K562 (cell line): ENCODE results near the gene SPIN1. TPM values are rescaled to one million over a fixed set of nuclear protein-coding genes. Genes with fewer than 3 reads are reported as not detected.

Experiments
- BCOR ChIP-seq: fragments of 450-650 bp; IDR thresholded peaks from 2 replicates; pipeline ENCODE4 v1.6.1; 2016
- CXXC5 ChIP-seq: fragments of 250-450 bp; sonication (Bioruptor Pico); IDR thresholded peaks from 2 replicates; pipeline ENCODE4 v1.8.0; 2022; ENCODE audit warnings: inconsistent platforms, mild to moderate bottlenecking, moderate library complexity
- GABPB1 ChIP-seq: sonication (generic); formaldehyde crosslinking; IDR thresholded peaks from 2 replicates; pipeline ENCODE4 v1.8.0; 2022; ENCODE audit warnings: mild to moderate bottlenecking, missing genetic modification reagents
- HDAC1 ChIP-seq, 2 experiments: fragments of 450-650 bp; IDR thresholded peaks; 2 replicates each; pipeline ENCODE4 v1.6.1; 2016 to 2017; ENCODE audit warnings: inconsistent platforms in 1 of 2, mild to moderate bottlenecking in 1 of 2, moderate library complexity in 1 of 2
- HNRNPK ChIP-seq: fragments of 200-400 bp; formaldehyde crosslinking; IDR thresholded peaks from one replicate; pipeline ENCODE4 v1.6.1; 2018; ENCODE audit warnings: mild to moderate bottlenecking, low read depth, low read length; ENCODE audit not compliant: poor library complexity, severe bottlenecking
- IFI16 ChIP-seq: fragments of 250-450 bp; sonication (Bioruptor Pico); IDR thresholded peaks from 2 replicates; pipeline ENCODE4 v2.1.2; 2022; ENCODE audit warnings: mild to moderate bottlenecking, inconsistent platforms
- KLF13 ChIP-seq: fragments of 450-650 bp; IDR thresholded peaks from 2 replicates; pipeline ENCODE4 v1.6.1; 2016; ENCODE audit warnings: missing genetic modification characterization, low read depth, mild to moderate bottlenecking, missing compliant biosample characterization, moderate library complexity, borderline replicate concordance
- NELFE ChIP-seq: IDR thresholded peaks from 2 replicates; pipeline ENCODE4 v1.6.1; 2011; ENCODE audit warnings: mild to moderate bottlenecking; ENCODE audit not compliant: insufficient read depth, insufficient read length
- POLR2G ChIP-seq: fragments of 200-400 bp; formaldehyde crosslinking; IDR thresholded peaks from 2 replicates; pipeline ENCODE4 v1.6.1; 2017; ENCODE audit warnings: low read depth, mild to moderate bottlenecking, antibody characterized with exemption, low read length, moderate library complexity
- POLR3A ChIP-seq: IDR thresholded peaks from 2 replicates; pipeline ENCODE4 v1.6.1; 2011; ENCODE audit warnings: borderline replicate concordance, mild to moderate bottlenecking, moderate library complexity; ENCODE audit not compliant: insufficient read length, insufficient read depth; ENCODE audit errors: extremely low read depth
- RFX5 ChIP-seq: IDR thresholded peaks from 2 replicates; pipeline ENCODE4 v1.6.1; 2011; ENCODE audit warnings: low read depth, mild to moderate bottlenecking, improper control_type of control experiment, low read length
- YBX1 ChIP-seq: fragments of 450-650 bp; IDR thresholded peaks from 2 replicates; pipeline ENCODE4 v1.7.1; 2016; ENCODE audit warnings: mild to moderate bottlenecking
- ZBTB7A ChIP-seq: IDR thresholded peaks from 2 replicates; pipeline ENCODE4 v1.6.1; 2011; ENCODE audit warnings: low read depth, mild to moderate bottlenecking, low read length, moderate library complexity, borderline replicate concordance; ENCODE audit not compliant: control insufficient read depth
- ZFX ChIP-seq: sonication (generic); formaldehyde crosslinking; IDR thresholded peaks from 2 replicates; pipeline ENCODE4 v1.8.0; 2022; ENCODE audit warnings: mild to moderate bottlenecking, missing genetic modification reagents, moderate library complexity
- ZNF507 ChIP-seq: conservative IDR thresholded peaks from 2 replicates; pipeline ENCODE4 v1.6.1; 2017; ENCODE audit warnings: missing genetic modification characterization, missing compliant biosample characterization
- ZNF785 ChIP-seq: fragments of 250-450 bp; sonication (Bioruptor Pico); IDR thresholded peaks from 2 replicates; pipeline ENCODE4 v1.4.0; 2020; ENCODE audit warnings: mild to moderate bottlenecking
- polyA plus RNA-seq, 8 experiments: library from polyadenylated mRNA; depleted of rRNA in 4 of 8; stranded (reverse) in 5 of 8; unstranded in 3 of 8; fragments of >200 nt; fragmentation: Nextera tagmentation in 2 of 8; fragmentation: Illumina TruSeq in 1 of 8; extraction: Ambion mirVana in 2 of 8; extraction: Trizol in 1 of 8; gene quantifications; 2 replicates each; pipeline versions ENCODE4 v1.2.1 to v1.2.3, GENCODE V29; 2011 to 2014; ENCODE audit warnings: inconsistent platforms in 1 of 8, missing spikeins in 1 of 8
- total RNA-seq, 7 experiments: library from RNA; depleted of rRNA in 6 of 7; stranded (reverse); fragments of >200 nt in 6 of 7; fragmentation: Illumina TruSeq in 2 of 7; extraction: Trizol in 2 of 7; gene quantifications; 2 replicates each; pipeline versions ENCODE4 v1.2.1 to v1.2.3, GENCODE V29; 2011 to 2021; ENCODE audit warnings: low replicate concordance in 1 of 7
- TF ChIP-seq, protein P1 (sequence below): sonication (generic); formaldehyde crosslinking; IDR thresholded peaks from 2 replicates; pipeline ENCODE4 v1.8.1; 2023; ENCODE audit warnings: missing genetic modification reagents, mild to moderate bottlenecking, borderline replicate concordance
- TF ChIP-seq, protein P2 (sequence below), 2 experiments: fragments of 200-800 bp in 1 of 2; sonication (Bioruptor generic) in 1 of 2; sonication (generic) in 1 of 2; formaldehyde crosslinking in 1 of 2; IDR thresholded peaks in 1 of 2; conservative IDR thresholded peaks in 1 of 2; 2 replicates each; pipeline versions ENCODE4 v1.5.0 to v1.6.1; 2016 to 2020; ENCODE audit warnings: missing compliant biosample characterization in 1 of 2, missing genetic modification characterization in 1 of 2, missing genetic modification reagents in 1 of 2
- TF ChIP-seq, protein P3 (sequence below): fragments of 250-450 bp; sonication (Bioruptor Pico); IDR thresholded peaks from 2 replicates; pipeline ENCODE4 v1.4.0; 2020; ENCODE audit warnings: mild to moderate bottlenecking, moderate library complexity

The SPIN1 gene
- total and polyA plus RNA-seq, 9 of the 15 experiments (the other 6 are each of a cell fraction or from before 2014, with no cell fraction given), result 7.4 to 25.7 (median 15.6) TPM

DNA sequence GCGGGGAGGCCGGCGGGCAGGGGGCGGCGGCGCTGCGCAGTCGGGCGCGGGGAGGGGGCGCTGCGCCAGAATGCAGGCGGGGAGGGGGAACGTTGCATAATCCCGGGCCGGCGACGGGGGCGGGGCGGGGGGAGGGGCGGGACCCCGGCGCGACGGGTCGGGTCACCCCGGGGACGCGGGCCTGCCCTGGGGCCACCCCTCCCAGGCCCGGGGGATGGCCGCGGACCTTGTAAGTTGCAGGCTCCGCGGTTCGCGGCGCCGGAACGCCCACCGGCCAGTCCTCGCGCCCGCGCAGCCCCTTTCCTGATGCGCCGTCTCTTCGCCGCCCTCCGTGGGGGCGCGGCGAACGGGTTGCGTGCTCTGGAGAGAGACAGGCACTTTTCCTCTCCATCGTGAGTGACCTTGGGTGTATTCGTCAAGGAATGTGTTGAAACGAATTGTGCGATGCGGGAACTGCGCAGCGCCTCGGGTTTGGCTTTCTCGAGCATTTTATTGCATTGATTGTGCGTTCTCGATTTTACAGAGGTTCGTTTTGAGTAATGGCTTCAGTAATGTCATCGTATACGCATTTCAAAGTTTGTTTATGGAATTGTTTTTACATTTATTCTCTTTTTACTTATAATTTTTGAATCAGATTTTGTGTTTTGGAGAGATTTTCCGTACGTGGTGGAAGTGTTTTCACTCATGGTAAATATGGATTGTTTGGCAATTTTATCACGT lies 802 bp downstream of the SPIN1 start (continued):
- TF ChIP-seq, protein P1, sequence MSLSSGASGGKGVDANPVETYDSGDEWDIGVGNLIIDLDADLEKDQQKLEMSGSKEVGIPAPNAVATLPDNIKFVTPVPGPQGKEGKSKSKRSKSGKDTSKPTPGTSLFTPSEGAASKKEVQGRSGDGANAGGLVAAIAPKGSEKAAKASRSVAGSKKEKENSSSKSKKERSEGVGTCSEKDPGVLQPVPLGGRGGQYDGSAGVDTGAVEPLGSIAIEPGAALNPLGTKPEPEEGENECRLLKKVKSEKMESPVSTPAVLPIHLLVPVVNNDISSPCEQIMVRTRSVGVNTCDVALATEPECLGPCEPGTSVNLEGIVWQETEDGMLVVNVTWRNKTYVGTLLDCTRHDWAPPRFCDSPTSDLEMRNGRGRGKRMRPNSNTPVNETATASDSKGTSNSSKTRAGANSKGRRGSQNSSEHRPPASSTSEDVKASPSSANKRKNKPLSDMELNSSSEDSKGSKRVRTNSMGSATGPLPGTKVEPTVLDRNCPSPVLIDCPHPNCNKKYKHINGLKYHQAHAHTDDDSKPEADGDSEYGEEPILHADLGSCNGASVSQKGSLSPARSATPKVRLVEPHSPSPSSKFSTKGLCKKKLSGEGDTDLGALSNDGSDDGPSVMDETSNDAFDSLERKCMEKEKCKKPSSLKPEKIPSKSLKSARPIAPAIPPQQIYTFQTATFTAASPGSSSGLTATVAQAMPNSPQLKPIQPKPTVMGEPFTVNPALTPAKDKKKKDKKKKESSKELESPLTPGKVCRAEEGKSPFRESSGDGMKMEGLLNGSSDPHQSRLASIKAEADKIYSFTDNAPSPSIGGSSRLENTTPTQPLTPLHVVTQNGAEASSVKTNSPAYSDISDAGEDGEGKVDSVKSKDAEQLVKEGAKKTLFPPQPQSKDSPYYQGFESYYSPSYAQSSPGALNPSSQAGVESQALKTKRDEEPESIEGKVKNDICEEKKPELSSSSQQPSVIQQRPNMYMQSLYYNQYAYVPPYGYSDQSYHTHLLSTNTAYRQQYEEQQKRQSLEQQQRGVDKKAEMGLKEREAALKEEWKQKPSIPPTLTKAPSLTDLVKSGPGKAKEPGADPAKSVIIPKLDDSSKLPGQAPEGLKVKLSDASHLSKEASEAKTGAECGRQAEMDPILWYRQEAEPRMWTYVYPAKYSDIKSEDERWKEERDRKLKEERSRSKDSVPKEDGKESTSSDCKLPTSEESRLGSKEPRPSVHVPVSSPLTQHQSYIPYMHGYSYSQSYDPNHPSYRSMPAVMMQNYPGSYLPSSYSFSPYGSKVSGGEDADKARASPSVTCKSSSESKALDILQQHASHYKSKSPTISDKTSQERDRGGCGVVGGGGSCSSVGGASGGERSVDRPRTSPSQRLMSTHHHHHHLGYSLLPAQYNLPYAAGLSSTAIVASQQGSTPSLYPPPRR (CRISPR knock-in tag), result no peak
- TF ChIP-seq POLR3A (no peak), IFI16 (CRISPR knock-in tag) (no peak), YBX1 (no peak), HDAC1 (IDR thresholded peaks at IDR 0.05) (0 out of 4 replicates have a peak, but pooled peaks of 1 of the 2 experiments have one; percentile 36), HNRNPK (no peak), POLR2G (peak; percentile 50; the same call in 1 of the 2 replicates), KLF13 (0 out of 2 replicates have a peak, but pooled peaks have one; percentile 20), ZBTB7A (peak; percentile 83; the same call in 1 of the 2 replicates), NELFE (no peak), BCOR (0 out of 2 replicates have a peak, but pooled peaks have one; percentile 9), ZNF785 (no peak), CXXC5 (CRISPR knock-in tag) (peak; percentile 41), ZFX (peak; percentile 66), RFX5 (no peak), GABPB1 (CRISPR knock-in tag) (0 out of 2 replicates have a peak, but pooled peaks have one; percentile 21), ZNF507 (tag) (no peak)
- TF ChIP-seq, protein P2, sequence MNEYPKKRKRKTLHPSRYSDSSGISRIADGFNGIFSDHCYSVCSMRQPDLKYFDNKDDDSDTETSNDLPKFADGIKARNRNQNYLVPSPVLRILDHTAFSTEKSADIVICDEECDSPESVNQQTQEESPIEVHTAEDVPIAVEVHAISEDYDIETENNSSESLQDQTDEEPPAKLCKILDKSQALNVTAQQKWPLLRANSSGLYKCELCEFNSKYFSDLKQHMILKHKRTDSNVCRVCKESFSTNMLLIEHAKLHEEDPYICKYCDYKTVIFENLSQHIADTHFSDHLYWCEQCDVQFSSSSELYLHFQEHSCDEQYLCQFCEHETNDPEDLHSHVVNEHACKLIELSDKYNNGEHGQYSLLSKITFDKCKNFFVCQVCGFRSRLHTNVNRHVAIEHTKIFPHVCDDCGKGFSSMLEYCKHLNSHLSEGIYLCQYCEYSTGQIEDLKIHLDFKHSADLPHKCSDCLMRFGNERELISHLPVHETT (CRISPR knock-in tag; conservative IDR thresholded peaks at IDR 0.05 in 1 of 2, IDR thresholded peaks at IDR 0.05 in 1 of 2), result peak in 1 of 2 experiments; percentile 75; a peak in 1 of 4 replicates
- TF ChIP-seq, protein P3, sequence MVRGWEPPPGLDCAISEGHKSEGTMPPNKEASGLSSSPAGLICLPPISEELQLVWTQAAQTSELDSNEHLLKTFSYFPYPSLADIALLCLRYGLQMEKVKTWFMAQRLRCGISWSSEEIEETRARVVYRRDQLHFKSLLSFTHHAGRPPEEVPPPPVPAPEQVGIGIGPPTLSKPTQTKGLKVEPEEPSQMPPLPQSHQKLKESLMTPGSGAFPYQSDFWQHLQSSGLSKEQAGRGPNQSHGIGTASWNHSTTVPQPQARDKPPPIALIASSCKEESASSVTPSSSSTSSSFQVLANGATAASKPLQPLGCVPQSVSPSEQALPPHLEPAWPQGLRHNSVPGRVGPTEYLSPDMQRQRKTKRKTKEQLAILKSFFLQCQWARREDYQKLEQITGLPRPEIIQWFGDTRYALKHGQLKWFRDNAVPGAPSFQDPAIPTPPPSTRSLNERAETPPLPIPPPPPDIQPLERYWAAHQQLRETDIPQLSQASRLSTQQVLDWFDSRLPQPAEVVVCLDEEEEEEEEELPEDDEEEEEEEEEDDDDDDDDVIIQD (CRISPR knock-in tag), result no peak
